Esophagus muscularis mucosa (tissue), 4 donors: ENCODE measurements around the gene ZNF652. TPM values are rescaled to one million over a fixed set of nuclear protein-coding genes. Genes with fewer than 3 reads are reported as not detected.
"Not testable (repeated sequence)": the region's sequence is repeated elsewhere in the genome, so short reads cannot be mapped to it uniquely, and the experiment has no call there.

ENCODE experiments used
- DNase-seq: peaks from one replicate; pipeline ENCODE4 v3.0.0-alpha.2; 2017; ENCODE audit errors: extremely low spot score
- H3K27ac ChIP-seq, 4 donors: fragments of 200-600 bp; sonication (generic); replicated peaks in 1 of 4; 1 replicate in 3 of 4; 2 replicates in 1 of 4; pipeline ENCODE4 v1.5.1; 2016 to 2019; ENCODE audit warnings: mild to moderate bottlenecking in 1 of 4
- H3K27me3 ChIP-seq, 4 donors: fragments of 200-600 bp; sonication (generic); one replicate each; pipeline versions ENCODE4 v1.5.1 to v1.6.0; 2016 to 2019
- H3K36me3 ChIP-seq, 4 donors: fragments of 200-600 bp; sonication (generic); one replicate each; pipeline ENCODE4 v1.5.1; 2016 to 2019
- H3K4me1 ChIP-seq, 4 donors: fragments of 200-600 bp; sonication (generic); one replicate each; pipeline ENCODE4 v1.5.1; 2016 to 2019
- H3K4me3 ChIP-seq, 4 donors: fragments of 200-600 bp; sonication (generic); 1 replicate in 2 of 4; 2 replicates in 2 of 4; pipeline ENCODE4 v1.5.1; 2016 to 2019; ENCODE audit warnings: mild to moderate bottlenecking in 4 of 4, moderate library complexity in 1 of 4
- H3K9me3 ChIP-seq, 4 donors: fragments of 200-600 bp; sonication (generic); 1 replicate in 3 of 4; 2 replicates in 1 of 4; pipeline ENCODE4 v1.5.1; 2016 to 2019
- EP300 ChIP-seq: sonication (generic); formaldehyde crosslinking; IDR thresholded peaks from one replicate; pipeline ENCODE4 v1.6.1; 2017; ENCODE audit warnings: antibody characterized with exemption
- POLR2A ChIP-seq: fragments of 450-650 bp; IDR thresholded peaks from one replicate; pipeline ENCODE4 v1.6.1; 2017; ENCODE audit warnings: antibody characterized with exemption, moderate library complexity, mild to moderate bottlenecking, low read depth
- POLR2AphosphoS5 ChIP-seq, 2 donors: sonication (generic); formaldehyde crosslinking; IDR thresholded peaks; one replicate each; pipeline ENCODE4 v1.6.1; 2017; ENCODE audit warnings: antibody characterized with exemption in 2 of 2
- WGBS: methylation state at CpG from one replicate; pipeline ENCODE4 v1.1.5; 2018; 5-methylcytosine and 5-hydroxymethylcytosine counted together
- intact Hi-C: fragments of 100-400 bp; cut with DNase I; formaldehyde crosslinking; loops from one replicate; pipeline ENCODE4 v1.15.1; 2023
- total RNA-seq, 4 donors: library from RNA; depleted of rRNA; stranded (reverse); fragments of >200 nt; gene quantifications; one replicate each; pipeline versions ENCODE4 v1.1.0 to v1.2.1, GENCODE V29; 2016
- TF ChIP-seq, protein P1 (sequence below), 3 experiments: fragments of 200-600 bp in 2 of 3; fragments of 450-650 bp in 1 of 3; sonication (generic) in 2 of 3; IDR thresholded peaks; one replicate each; pipeline ENCODE4 v1.5.1; 2017 to 2019; ENCODE audit warnings: antibody characterized with exemption in 3 of 3, mild to moderate bottlenecking in 2 of 3, moderate library complexity in 1 of 3

The ZNF652 gene
- total RNA-seq, 4 donors from 2014 or later: 59.3 to 100.0 (median 83.0) TPM

DNA sequence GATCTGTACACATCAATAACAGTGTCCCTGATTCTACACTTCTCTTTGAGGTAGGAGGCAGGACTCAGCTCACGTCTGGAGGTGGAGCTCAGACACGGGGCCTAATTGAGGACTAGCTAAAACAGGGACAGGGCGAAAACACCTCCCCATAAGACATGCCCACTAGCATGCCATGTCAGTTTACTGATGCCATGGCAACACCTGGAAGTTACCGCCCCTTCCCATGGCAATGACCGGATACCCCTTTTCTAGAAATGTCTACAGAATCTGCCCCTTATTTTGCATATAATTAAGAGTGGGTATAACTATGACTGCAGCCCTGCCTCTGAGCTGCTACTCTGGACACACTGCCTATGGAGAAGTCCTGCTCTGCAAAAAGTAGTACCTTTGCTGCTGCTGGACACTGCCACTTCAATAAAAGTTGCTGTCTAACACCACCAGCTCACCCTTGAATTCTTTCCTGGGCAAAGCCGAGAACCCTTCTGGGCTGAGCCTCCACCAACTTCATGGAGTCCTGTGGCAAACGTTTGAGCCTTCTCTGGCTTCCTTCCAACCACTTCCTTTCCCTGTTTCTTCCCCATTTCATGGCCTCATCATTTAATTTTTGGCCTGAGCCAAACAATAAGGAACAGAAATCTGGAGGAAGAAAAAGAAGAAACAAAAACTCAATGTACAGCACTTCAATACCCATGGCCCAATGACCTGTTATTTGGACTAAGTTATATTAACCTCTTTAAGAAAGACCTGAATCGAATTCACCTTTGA is 31.6 kb upstream of the ZNF652 start:
- H3K27ac ChIP-seq: no peak overlapping the region

DNA sequence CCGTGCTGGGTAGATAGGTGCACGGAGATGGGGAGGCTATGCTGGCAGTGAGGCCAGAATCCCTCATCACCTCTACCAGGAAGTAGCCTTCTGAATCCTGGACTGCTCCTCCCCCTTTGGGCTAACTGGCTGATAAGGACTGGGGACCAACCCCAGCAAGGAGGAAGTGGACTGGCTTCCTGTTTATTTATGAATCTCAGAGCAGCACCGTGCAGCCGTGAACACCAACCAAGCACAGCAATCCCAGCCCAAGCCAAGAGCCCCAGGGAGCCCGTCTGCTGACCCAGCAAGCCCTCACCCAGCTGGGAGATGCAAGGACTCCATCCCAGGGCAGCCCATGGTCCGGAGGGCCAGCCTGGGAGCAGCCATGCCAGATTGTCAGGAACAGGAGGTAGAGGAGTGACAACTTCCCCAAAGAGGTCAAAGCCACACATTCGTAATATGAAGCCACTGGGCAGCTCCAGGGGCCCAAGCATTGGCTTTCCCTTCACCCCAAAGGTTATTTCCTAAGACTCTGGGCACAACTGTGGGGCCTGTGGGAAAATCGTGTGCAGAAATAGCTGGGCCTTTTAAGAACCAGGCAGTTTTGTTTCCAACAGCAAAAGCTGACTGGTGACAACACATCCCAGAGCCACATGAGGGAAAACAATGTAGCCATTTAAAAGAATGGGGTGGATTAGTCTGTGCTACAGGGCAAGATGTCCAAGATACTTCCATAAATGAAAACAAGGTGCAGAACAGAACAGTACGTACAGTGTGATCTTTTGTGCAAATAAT is 28.7 kb upstream of the ZNF652 start:
- H3K27me3 ChIP-seq: no peaks in the 10 kb centered on the region
- peak overlapping the region; percentile 48 to 66 (median 66) for H3K27ac ChIP-seq
- no peak for DNase-seq
- no peaks in the 10 kb centered on the region for H3K9me3 ChIP-seq
- TF ChIP-seq POLR2AphosphoS5 (IDR thresholded peaks at IDR 0.05): peak in 1 of 2 donors; percentile 21
- no peak for TF ChIP-seq POLR2A
- TF ChIP-seq, protein P1, sequence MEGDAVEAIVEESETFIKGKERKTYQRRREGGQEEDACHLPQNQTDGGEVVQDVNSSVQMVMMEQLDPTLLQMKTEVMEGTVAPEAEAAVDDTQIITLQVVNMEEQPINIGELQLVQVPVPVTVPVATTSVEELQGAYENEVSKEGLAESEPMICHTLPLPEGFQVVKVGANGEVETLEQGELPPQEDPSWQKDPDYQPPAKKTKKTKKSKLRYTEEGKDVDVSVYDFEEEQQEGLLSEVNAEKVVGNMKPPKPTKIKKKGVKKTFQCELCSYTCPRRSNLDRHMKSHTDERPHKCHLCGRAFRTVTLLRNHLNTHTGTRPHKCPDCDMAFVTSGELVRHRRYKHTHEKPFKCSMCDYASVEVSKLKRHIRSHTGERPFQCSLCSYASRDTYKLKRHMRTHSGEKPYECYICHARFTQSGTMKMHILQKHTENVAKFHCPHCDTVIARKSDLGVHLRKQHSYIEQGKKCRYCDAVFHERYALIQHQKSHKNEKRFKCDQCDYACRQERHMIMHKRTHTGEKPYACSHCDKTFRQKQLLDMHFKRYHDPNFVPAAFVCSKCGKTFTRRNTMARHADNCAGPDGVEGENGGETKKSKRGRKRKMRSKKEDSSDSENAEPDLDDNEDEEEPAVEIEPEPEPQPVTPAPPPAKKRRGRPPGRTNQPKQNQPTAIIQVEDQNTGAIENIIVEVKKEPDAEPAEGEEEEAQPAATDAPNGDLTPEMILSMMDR (IDR thresholded peaks at IDR 0.05): no peak
- no peaks in the 10 kb centered on the region for H3K36me3 ChIP-seq
- peaks cover 9 to 44% (median 43%) of the 10 kb centered on the region in 4 donors for H3K4me1 ChIP-seq
- H3K4me3 ChIP-seq: peak overlapping the region in 1 of 4 donors; percentile 22
- WGBS: 58% methylated on average over 8 of the region's 9 CpGs
- intact Hi-C loops: no loop called here

More for the DNA sequence above, 31.6 kb upstream of the ZNF652 start:
- intact Hi-C loops: no loop called here
- 77% methylated on average over 8 of the region's 8 CpGs for WGBS
- no peak for DNase-seq
- Histone ChIP-seq H3K9me3 (no peaks in the 10 kb centered on the region), H3K27me3 (no peaks in the 10 kb centered on the region), H3K4me3 (no peak overlapping the region), H3K4me1 (peaks cover 9 to 43% (median 40%) of the 10 kb centered on the region in 4 donors), H3K36me3 (no peaks in the 10 kb centered on the region)
- TF ChIP-seq POLR2AphosphoS5 (IDR thresholded peaks at IDR 0.05) (no peak), EP300 (no peak), POLR2A (no peak)
- TF ChIP-seq, protein P1 (IDR thresholded peaks at IDR 0.05): no peak

DNA sequence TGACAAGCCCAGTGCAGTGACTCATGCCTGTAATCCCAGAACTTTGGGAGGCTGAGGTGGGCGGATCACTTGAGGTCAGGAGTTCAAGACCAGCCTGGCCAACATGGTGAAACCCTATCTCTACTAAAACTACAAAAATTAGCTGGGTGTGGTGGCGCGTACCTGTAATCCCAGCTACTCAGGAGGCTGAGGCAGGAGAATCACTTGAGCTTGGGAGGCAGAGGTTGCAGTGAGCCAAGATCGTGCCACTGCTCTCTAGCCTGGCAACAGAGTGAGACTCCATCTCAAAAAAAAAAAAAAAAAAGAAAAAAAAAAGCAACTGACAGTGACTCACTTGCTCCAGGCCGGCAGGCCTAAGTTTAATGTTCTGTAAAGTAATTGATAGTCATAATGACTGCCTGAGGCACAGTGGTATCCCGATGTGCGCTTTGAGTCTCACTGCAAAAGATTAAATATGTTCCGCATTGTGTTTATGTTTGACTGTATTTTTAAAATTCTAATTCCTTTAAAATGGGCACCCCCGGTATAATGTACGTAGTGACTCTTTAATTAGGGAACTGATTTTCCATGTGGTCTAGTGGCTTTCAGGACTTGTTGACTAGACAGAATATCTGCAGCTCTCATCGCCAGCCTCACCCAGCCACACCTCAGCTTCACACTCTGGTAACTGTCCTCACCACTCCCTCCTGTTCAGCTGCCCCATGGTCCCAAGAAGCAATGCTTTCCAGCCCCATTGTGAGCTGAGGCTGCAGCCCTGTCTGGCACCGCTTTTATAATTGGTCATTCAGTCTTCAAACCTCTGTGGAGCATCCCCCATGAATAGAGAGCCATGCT is 27.7 kb upstream of the ZNF652 start:
- 79% methylated on average over 12 of the region's 12 CpGs for WGBS
- H3K27me3 ChIP-seq, H3K36me3 ChIP-seq, intact Hi-C loops, H3K9me3 ChIP-seq, DNase-seq, H3K4me3 ChIP-seq: not testable (repeated sequence)
- Histone ChIP-seq H3K27ac (peak overlapping the region; percentile 48 to 66 (median 66)), H3K4me1 (peaks cover 7 to 42% (median 41%) of the 10 kb centered on the region in 4 donors)

DNA sequence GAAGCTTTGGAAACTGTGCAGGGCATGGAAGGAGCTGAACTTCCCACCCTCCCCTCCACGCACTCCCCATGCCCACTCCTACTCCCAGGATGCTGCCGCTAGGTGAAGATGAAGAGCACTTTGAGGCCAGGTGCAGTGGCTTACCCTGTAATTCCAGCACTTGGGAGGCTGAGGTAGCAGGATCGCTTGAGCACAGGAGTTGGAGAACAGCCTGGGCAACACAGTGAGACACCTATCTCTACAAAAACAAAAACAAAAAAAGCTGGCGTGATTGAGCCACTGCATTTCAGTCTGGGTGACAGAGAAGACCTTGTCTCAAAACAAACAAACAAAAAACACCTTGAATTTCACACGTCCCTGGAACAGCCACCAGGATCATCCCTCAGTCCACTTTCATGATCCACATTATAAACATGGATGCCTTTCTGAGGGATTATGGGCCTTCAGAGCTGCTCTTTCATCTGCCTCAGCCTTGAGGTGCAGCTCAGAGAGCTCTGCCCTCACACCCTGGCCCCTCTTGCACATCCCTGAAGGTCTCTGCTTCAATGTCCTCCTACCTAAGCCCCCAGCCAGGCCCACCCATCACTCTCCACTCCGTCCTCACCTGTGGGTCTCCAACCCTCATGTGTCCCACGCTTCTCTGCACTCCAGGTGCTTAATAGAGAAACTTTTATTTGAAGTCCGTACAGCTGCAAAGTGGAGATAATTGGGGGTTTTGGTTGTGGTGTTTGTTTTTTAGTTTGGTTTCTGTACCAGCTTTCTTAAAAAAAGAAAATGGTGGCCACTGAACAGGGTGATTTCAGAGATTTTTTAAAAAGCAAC is 26.9 kb upstream of the ZNF652 start:
- intact Hi-C loops: no loop called here
- Histone ChIP-seq H3K27me3 (no peaks in the 10 kb centered on the region), H3K9me3 (no peaks in the 10 kb centered on the region), H3K4me1 (peaks cover 5 to 36% (median 35%) of the 10 kb centered on the region in 4 donors), H3K4me3 (no peak overlapping the region), H3K27ac (no peak overlapping the region), H3K36me3 (no peaks in the 10 kb centered on the region)
- TF ChIP-seq, protein P1 (IDR thresholded peaks at IDR 0.05): no peak
- TF ChIP-seq POLR2AphosphoS5 (IDR thresholded peaks at IDR 0.05): no peak
- no peak for TF ChIP-seq POLR2A
- no peak for TF ChIP-seq EP300
- WGBS: 91% methylated on average over 7 of the region's 8 CpGs
- no peak for DNase-seq
